Renal cortex interstitium (tissue), 11 donors: Measurements from ENCODE around the gene HBA2. TPM values are rescaled to one million over a fixed set of nuclear protein-coding genes. Genes with fewer than 3 reads are reported as not detected.
"Not testable (repeated sequence)": the region's sequence is repeated elsewhere in the genome, so short reads cannot be mapped to it uniquely, and the experiment has no call there.

ENCODE experiments used
- DNase-seq, 11 donors: peaks; one replicate each; pipeline ENCODE4 v3.0.0-alpha.2; 2013; ENCODE audit warnings: low read depth in 9 of 11, low spot score in 4 of 11; ENCODE audit errors: extremely low read depth in 1 of 11
- polyA plus RNA-seq, 3 donors: library from polyadenylated mRNA; unstranded; fragments of 120-200 nt; gene quantifications; one replicate each; pipeline ENCODE4 v1.2.1, GENCODE V29; 2013; ENCODE audit not compliant: insufficient read length in 3 of 3

The HBA2 gene
- polyA plus RNA-seq, 3 donors: 873 to 1,661 (median 1,303) TPM

GRCh38 chr16:165539-166374 lies 6.9 kb upstream of the HBA2 start, which contains the start of gene HBM:
Gene HBM, plus strand, starts transcription at chr16:165978. Its CDS starts 20 bp downstream, at chr16:165998.
- DNase-seq: no peak

DNA sequence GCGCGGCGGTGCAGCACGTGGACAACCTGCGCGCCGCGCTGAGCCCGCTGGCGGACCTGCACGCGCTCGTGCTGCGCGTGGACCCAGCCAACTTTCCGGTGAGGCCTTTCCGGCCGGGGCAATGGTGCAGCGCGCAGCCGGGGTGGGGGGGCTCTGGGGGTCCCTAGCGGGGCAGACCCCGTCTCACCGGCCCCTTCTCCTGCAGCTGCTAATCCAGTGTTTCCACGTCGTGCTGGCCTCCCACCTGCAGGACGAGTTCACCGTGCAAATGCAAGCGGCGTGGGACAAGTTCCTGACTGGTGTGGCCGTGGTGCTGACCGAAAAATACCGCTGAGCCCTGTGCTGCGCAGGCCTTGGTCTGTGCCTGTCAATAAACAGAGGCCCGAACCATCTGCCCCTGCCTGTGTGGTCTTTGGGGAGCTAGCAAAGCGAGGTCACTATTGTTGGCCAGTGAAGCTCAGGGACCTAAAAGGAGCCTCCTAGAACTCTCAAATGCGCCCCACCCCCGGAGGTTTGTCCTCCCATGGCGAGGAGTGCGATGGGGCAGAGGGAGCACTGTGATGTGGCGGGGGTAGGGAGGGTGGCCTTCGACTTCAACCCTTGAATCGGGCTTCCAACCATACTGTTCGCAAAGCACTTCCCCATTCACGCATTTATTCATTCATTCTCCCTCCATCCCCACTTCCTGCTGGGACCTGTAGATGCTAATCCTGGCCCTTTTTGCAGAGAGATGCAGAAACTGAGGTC lies 6.1 kb upstream of the HBA2 start:
- DNase-seq: no peak

- DNase-seq: no peak
These were observed 5.5 kb upstream of the HBA2 start for GRCh38 chr16:167122-167690.

DNA sequence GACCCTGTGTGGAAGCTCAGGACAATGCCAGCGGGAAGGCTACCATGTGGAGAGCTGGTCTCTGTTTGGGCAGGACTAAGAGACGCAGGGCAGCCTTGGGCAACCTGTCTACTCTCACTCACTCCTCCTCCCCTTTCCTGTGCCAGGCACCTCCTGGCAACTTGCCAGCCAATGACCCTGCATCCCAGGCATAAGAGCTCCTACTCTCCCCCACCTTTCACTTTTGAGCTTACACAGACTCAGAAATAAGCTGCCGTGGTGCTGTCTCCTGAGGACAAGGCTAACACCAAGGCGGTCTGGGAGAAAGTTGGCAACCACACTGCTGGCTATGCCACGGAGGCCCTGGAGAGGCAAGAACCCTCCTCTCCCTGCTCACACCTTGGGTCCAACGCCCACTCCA lies 4.3 kb upstream of the HBA2 start:
- no peak for DNase-seq

DNA sequence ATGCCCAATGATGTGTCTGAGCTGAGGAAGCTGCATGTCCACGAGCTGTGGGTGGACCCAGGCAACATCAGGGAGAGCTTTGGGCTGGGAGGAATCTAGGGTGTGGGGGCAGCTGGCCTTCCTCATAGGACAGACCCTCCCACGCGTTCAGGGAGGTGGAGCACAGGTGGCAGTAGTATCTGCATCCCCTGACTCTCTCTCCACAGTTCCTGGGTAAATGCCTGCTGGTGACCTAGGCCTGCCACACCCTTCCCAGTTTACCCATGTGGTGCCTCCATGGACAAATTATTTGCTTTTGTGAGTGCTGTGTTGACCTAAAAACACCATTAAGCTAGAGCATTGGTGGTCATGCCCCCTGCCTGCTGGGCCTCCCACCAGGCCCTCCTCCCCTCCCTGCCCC lies 3.7 kb upstream of the HBA2 start:
- DNase-seq: no peak

GRCh38 chr16:170088-170507 lies 2.6 kb upstream of the HBA2 start:
- DNase-seq: not testable (repeated sequence)

DNA sequence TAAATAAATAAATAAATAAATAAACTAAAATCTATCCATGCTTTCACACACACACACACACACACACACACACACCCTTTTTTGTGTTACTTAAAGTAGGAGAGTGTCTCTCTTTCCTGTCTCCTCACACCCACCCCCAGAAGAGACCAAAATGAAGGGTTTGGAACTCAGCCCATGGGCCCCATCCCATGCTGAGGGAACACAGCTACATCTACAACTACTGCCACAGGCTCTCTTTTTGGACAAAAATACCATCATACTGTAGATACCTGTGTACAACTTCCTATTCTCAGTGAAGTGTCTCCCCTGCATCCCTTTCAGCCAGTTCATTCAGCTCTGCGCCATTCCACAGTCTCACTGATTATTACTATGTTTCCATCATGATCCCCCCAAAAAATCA lies 1.9 kb upstream of the HBA2 start:
- no peak for DNase-seq

- not testable (repeated sequence) for DNase-seq
These were observed 657 bp downstream of the HBA2 start for GRCh38 chr16:173211-173854.

GRCh38 chr16:173928-174769 lies 1.5 kb downstream of the HBA2 start:
- DNase-seq: not testable (repeated sequence)

- DNase-seq: no peak
These were observed 2.6 kb downstream of the HBA2 start for GRCh38 chr16:175011-175949.

- DNase-seq: not testable (repeated sequence)
These were observed 3.3 kb downstream of the HBA2 start for GRCh38 chr16:176006-176405.

DNA sequence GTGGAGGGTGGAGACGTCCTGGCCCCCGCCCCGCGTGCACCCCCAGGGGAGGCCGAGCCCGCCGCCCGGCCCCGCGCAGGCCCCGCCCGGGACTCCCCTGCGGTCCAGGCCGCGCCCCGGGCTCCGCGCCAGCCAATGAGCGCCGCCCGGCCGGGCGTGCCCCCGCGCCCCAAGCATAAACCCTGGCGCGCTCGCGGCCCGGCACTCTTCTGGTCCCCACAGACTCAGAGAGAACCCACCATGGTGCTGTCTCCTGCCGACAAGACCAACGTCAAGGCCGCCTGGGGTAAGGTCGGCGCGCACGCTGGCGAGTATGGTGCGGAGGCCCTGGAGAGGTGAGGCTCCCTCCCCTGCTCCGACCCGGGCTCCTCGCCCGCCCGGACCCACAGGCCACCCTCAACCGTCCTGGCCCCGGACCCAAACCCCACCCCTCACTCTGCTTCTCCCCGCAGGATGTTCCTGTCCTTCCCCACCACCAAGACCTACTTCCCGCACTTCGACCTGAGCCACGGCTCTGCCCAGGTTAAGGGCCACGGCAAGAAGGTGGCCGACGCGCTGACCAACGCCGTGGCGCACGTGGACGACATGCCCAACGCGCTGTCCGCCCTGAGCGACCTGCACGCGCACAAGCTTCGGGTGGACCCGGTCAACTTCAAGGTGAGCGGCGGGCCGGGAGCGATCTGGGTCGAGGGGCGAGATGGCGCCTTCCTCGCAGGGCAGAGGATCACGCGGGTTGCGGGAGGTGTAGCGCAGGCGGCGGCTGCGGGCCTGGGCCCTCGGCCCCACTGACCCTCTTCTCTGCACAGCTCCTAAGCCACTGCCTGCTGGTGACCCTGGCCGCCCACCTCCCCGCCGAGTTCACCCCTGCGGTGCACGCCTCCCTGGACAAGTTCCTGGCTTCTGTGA lies 4.1 kb downstream of the HBA2 start, which contains the start of gene HBA1:
HBA1 (plus strand) TSS at position 204 of the 906 bp plus-strand sequence; CDS start at position 241, 37 bp downstream.
- not testable (repeated sequence) for DNase-seq

- DNase-seq: no peak
These were observed 4.7 kb downstream of the HBA2 start for GRCh38 chr16:177394-177822.

- no peak for DNase-seq
These were observed 5.4 kb downstream of the HBA2 start for GRCh38 chr16:177981-178667.

DNA sequence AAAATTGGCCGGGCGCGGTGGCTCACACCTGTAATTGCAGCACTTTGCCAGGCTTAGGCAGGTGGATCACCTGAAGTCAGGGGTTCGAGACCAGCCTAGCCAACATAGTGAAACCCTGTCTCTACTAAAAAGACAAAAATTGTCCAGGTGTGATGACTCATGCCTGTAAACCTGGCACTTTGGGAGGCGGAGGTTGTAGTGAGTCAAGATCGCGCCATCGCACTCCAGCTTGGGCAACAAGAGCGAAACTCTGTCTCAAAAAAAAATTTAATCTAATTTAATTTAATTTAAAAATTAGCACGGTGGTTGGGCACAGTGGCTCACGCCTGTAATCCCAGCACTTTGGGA lies 6.0 kb downstream of the HBA2 start:
- no peak for DNase-seq
